Loucy (cell line): Measurements from ENCODE around the gene PADI3.

ENCODE experiments used
- H2AFZ ChIP-seq: fragments of 200-600 bp; sonication (generic); 2 replicates; pipeline ENCODE4 v1.6.0; 2016; ENCODE audit warnings: antibody characterized with exemption, mild to moderate bottlenecking, low read length, moderate library complexity
- H3F3A ChIP-seq: fragments of 200-600 bp; 2 replicates; pipeline ENCODE4 v1.6.0; 2016; ENCODE audit warnings: antibody characterized with exemption, low read depth, mild to moderate bottlenecking
- H3K27me3 ChIP-seq: fragments of 200-600 bp; sonication (generic); 2 replicates; pipeline ENCODE4 v1.6.1; 2014; ENCODE audit warnings: low read length, mild to moderate bottlenecking; ENCODE audit not compliant: insufficient read depth, poor library complexity, severe bottlenecking
- H3K36me3 ChIP-seq: fragments of 200-600 bp; sonication (generic); 2 replicates; pipeline ENCODE4 v1.6.1; 2016; ENCODE audit warnings: low read length; ENCODE audit not compliant: insufficient read depth
- H3K4me1 ChIP-seq: fragments of 200-600 bp; sonication (generic); 2 replicates; pipeline ENCODE4 v1.5.1; 2014; ENCODE audit warnings: low read length, mild to moderate bottlenecking; ENCODE audit not compliant: insufficient read depth, poor library complexity, severe bottlenecking
- H3K4me2 ChIP-seq: fragments of 200-600 bp; sonication (generic); 2 replicates; pipeline ENCODE4 v1.6.0; 2014; ENCODE audit warnings: antibody characterized with exemption, low read length, low read depth, mild to moderate bottlenecking; ENCODE audit not compliant: poor library complexity, severe bottlenecking
- H3K4me3 ChIP-seq: fragments of 200-600 bp; sonication (generic); 2 replicates; pipeline ENCODE4 v1.5.1; 2014; ENCODE audit warnings: low read length, mild to moderate bottlenecking, mixed read lengths; ENCODE audit not compliant: poor library complexity, severe bottlenecking
- H3K79me2 ChIP-seq: fragments of 200-600 bp; sonication (generic); 2 replicates; pipeline ENCODE4 v1.6.1; 2014; ENCODE audit warnings: low read length; ENCODE audit not compliant: insufficient read depth
- H3K9ac ChIP-seq: fragments of 200-600 bp; sonication (generic); 2 replicates; pipeline ENCODE4 v1.6.0; 2014; ENCODE audit warnings: mild to moderate bottlenecking, low read depth, low read length, moderate library complexity; ENCODE audit not compliant: poor library complexity, severe bottlenecking
- H3K9me2 ChIP-seq: fragments of 200-600 bp; sonication (generic); replicated peaks from 2 replicates; pipeline ENCODE4 v1.6.1; 2016; ENCODE audit warnings: low read depth, low read length, mixed read lengths
- H3K9me3 ChIP-seq: fragments of 200-600 bp; sonication (generic); 2 replicates; pipeline ENCODE4 v1.6.1; 2014; ENCODE audit warnings: mild to moderate bottlenecking, antibody characterized with exemption, low read length, low read depth; ENCODE audit not compliant: insufficient read depth
- H4K20me1 ChIP-seq: fragments of 200-600 bp; sonication (generic); 2 replicates; pipeline ENCODE4 v1.6.0; 2014; ENCODE audit warnings: antibody characterized with exemption, low read length, mild to moderate bottlenecking; ENCODE audit not compliant: insufficient read depth, poor library complexity, severe bottlenecking
- CTCF ChIP-seq: fragments of 200-600 bp; sonication (generic); conservative IDR thresholded peaks from 2 replicates; pipeline ENCODE4 v1.5.1; 2014; ENCODE audit warnings: mild to moderate bottlenecking, antibody characterized with exemption, low read length
- EZH2phosphoT487 ChIP-seq: fragments of 200-600 bp; IDR thresholded peaks from 2 replicates; pipeline ENCODE4 v1.6.1; 2018; ENCODE audit warnings: antibody characterized with exemption, mild to moderate bottlenecking, moderate library complexity, borderline replicate concordance

Gene PADI3

GRCh38 chr1:17244821-17245740 is 3.8 kb upstream of the PADI3 start:
- H3K9me2 ChIP-seq: no peaks in the 10 kb centered on the region
- no peaks in the 10 kb centered on the region for H3K4me1 ChIP-seq
- no peak overlapping the region for H2AFZ ChIP-seq
- H3K36me3 ChIP-seq: no peaks in the 10 kb centered on the region
- no peak overlapping the region for H3K9ac ChIP-seq
- no peaks in the 10 kb centered on the region for H3K79me2 ChIP-seq
- no peak overlapping the region for H3K4me2 ChIP-seq
- no peaks in the 10 kb centered on the region for H3F3A ChIP-seq
- H3K4me3 ChIP-seq: no peak overlapping the region
- H3K9me3 ChIP-seq: no peaks in the 10 kb centered on the region
- TF ChIP-seq CTCF (no peak), EZH2phosphoT487 (no peak)
- no peaks in the 10 kb centered on the region for H4K20me1 ChIP-seq
- no peaks in the 10 kb centered on the region for H3K27me3 ChIP-seq

GRCh38 chr1:17245816-17246325 is 3.0 kb upstream of the PADI3 start:
- no peak overlapping the region for H2AFZ ChIP-seq
- H3F3A ChIP-seq: no peaks in the 10 kb centered on the region
- no peaks in the 10 kb centered on the region for H4K20me1 ChIP-seq
- no peaks in the 10 kb centered on the region for H3K9me3 ChIP-seq
- no peaks in the 10 kb centered on the region for H3K4me1 ChIP-seq
- no peaks in the 10 kb centered on the region for H3K36me3 ChIP-seq
- H3K9me2 ChIP-seq: no peaks in the 10 kb centered on the region
- H3K4me2 ChIP-seq: no peak overlapping the region
- no peak for TF ChIP-seq CTCF
- no peak for TF ChIP-seq EZH2phosphoT487
- H3K4me3 ChIP-seq: no peak overlapping the region
- no peak overlapping the region for H3K9ac ChIP-seq
- H3K27me3 ChIP-seq: no peaks in the 10 kb centered on the region
- H3K79me2 ChIP-seq: no peaks in the 10 kb centered on the region

GRCh38 chr1:17246971-17247370 is 1.9 kb upstream of the PADI3 start:
- H3K4me2 ChIP-seq: no peak overlapping the region
- no peaks in the 10 kb centered on the region for H4K20me1 ChIP-seq
- no peak overlapping the region for H3K4me3 ChIP-seq
- no peak overlapping the region for H2AFZ ChIP-seq
- H3F3A ChIP-seq: no peaks in the 10 kb centered on the region
- no peaks in the 10 kb centered on the region for H3K9me2 ChIP-seq
- no peaks in the 10 kb centered on the region for H3K9me3 ChIP-seq
- H3K4me1 ChIP-seq: no peaks in the 10 kb centered on the region
- TF ChIP-seq CTCF (no peak), EZH2phosphoT487 (no peak)
- no peaks in the 10 kb centered on the region for H3K36me3 ChIP-seq
- no peak overlapping the region for H3K9ac ChIP-seq
- H3K27me3 ChIP-seq: no peaks in the 10 kb centered on the region
- H3K79me2 ChIP-seq: no peaks in the 10 kb centered on the region
